Stimulated activated naive CD8-positive, alpha-beta T cell treated with anti-CD3 and anti-CD28 coated beads, Interleukin-15, Interleukin-2, amounts not matched to agents 100 ng/mL and 50 ng/mL, for 24 hours (primary cell): ENCODE measurements around the gene COL26A1.

Experiments used
- H3K27ac Mint-ChIP-seq: one replicate; pipeline ENCODE4 v1.8.0; 2021; ENCODE audit warnings: mild to moderate bottlenecking, mixed read lengths
- H3K27me3 Mint-ChIP-seq: one replicate; pipeline ENCODE4 v1.8.0; 2021; ENCODE audit warnings: mixed read lengths
- H3K36me3 Mint-ChIP-seq: one replicate; pipeline ENCODE4 v1.8.0; 2021; ENCODE audit warnings: low read depth, mixed read lengths
- H3K4me1 Mint-ChIP-seq: one replicate; pipeline ENCODE4 v1.8.0; 2021; ENCODE audit warnings: low read depth, mixed read lengths
- H3K4me3 Mint-ChIP-seq: one replicate; pipeline ENCODE4 v1.8.0; 2021; ENCODE audit warnings: mild to moderate bottlenecking, mixed read lengths
- H3K9me3 Mint-ChIP-seq: one replicate; pipeline ENCODE4 v1.8.0; 2021; ENCODE audit warnings: mixed read lengths

Gene COL26A1

GRCh38 chr7:101382937-101383336 is 20.3 kb downstream of the COL26A1 start:
- Mint-ChIP-seq H3K4me3 (no peak overlapping the region), H3K4me1 (peaks cover 11% of the 10 kb centered on the region), H3K36me3 (no peaks in the 10 kb centered on the region), H3K27ac (no peak overlapping the region), H3K27me3 (no peaks in the 10 kb centered on the region), H3K9me3 (no peaks in the 10 kb centered on the region)

- H3K9me3 Mint-ChIP-seq = no peaks in the 10 kb centered on the region
- no peaks in the 10 kb centered on the region for H3K27me3 Mint-ChIP-seq
Measured at GRCh38 chr7:101386177-101386557, 23.5 kb downstream of the COL26A1 start.

GRCh38 chr7:101386558-101387231 is 24.0 kb downstream of the COL26A1 start:
- no peaks in the 10 kb centered on the region for H3K27me3 Mint-ChIP-seq
- no peaks in the 10 kb centered on the region for H3K9me3 Mint-ChIP-seq
- no peaks in the 10 kb centered on the region for H3K36me3 Mint-ChIP-seq
- no peak overlapping the region for H3K27ac Mint-ChIP-seq
- H3K4me3 Mint-ChIP-seq = no peak overlapping the region
- H3K4me1 Mint-ChIP-seq = peaks cover 30% of the 10 kb centered on the region

More at GRCh38 chr7:101386177-101386557, 23.5 kb downstream of the COL26A1 start:
- Mint-ChIP-seq H3K4me1 (peaks cover 26% of the 10 kb centered on the region), H3K4me3 (no peak overlapping the region), H3K36me3 (no peaks in the 10 kb centered on the region), H3K27ac (no peak overlapping the region)

- Mint-ChIP-seq H3K9me3 (no peaks in the 10 kb centered on the region), H3K27me3 (no peaks in the 10 kb centered on the region), H3K36me3 (no peaks in the 10 kb centered on the region), H3K4me1 (peaks cover 34% of the 10 kb centered on the region), H3K4me3 (no peak overlapping the region), H3K27ac (peak overlapping the region; percentile 78)
Measured at GRCh38 chr7:101390901-101391301, 28.2 kb downstream of the COL26A1 start.

- Mint-ChIP-seq H3K4me3 (no peak overlapping the region), H3K9me3 (no peaks in the 10 kb centered on the region)
Measured at GRCh38 chr7:101391991-101392390, 29.3 kb downstream of the COL26A1 start.

GRCh38 chr7:101393865-101394264 is 31.2 kb downstream of the COL26A1 start:
- H3K27ac Mint-ChIP-seq = no peak overlapping the region
- peaks cover 21% of the 10 kb centered on the region for H3K4me1 Mint-ChIP-seq
- no peaks in the 10 kb centered on the region for H3K9me3 Mint-ChIP-seq
- no peaks in the 10 kb centered on the region for H3K36me3 Mint-ChIP-seq
- H3K4me3 Mint-ChIP-seq = no peak overlapping the region
- H3K27me3 Mint-ChIP-seq = no peaks in the 10 kb centered on the region

More at GRCh38 chr7:101391991-101392390, 29.3 kb downstream of the COL26A1 start:
- H3K4me1 Mint-ChIP-seq = peaks cover 28% of the 10 kb centered on the region
- H3K36me3 Mint-ChIP-seq = no peaks in the 10 kb centered on the region
- peak overlapping the region; percentile 19 for H3K27ac Mint-ChIP-seq
- H3K27me3 Mint-ChIP-seq = no peaks in the 10 kb centered on the region

GRCh38 chr7:101395376-101395775 is 32.7 kb downstream of the COL26A1 start:
- Mint-ChIP-seq H3K4me1 (peaks cover 16% of the 10 kb centered on the region), H3K27me3 (no peaks in the 10 kb centered on the region), H3K36me3 (no peaks in the 10 kb centered on the region)

GRCh38 chr7:101397243-101397642 is 34.6 kb downstream of the COL26A1 start:
- Mint-ChIP-seq H3K36me3 (no peaks in the 10 kb centered on the region), H3K4me1 (no peaks in the 10 kb centered on the region), H3K9me3 (no peaks in the 10 kb centered on the region), H3K4me3 (no peak overlapping the region), H3K27me3 (peaks cover 12% of the 10 kb centered on the region), H3K27ac (no peak overlapping the region)

More at GRCh38 chr7:101395376-101395775, 32.7 kb downstream of the COL26A1 start:
- Mint-ChIP-seq H3K27ac (no peak overlapping the region), H3K9me3 (no peaks in the 10 kb centered on the region), H3K4me3 (no peak overlapping the region)

GRCh38 chr7:101397770-101398324 is 35.2 kb downstream of the COL26A1 start:
- no peaks in the 10 kb centered on the region for H3K36me3 Mint-ChIP-seq
- no peaks in the 10 kb centered on the region for H3K4me1 Mint-ChIP-seq

GRCh38 chr7:101398396-101399289 is 36.0 kb downstream of the COL26A1 start:
- Mint-ChIP-seq H3K27me3 (peaks cover 12% of the 10 kb centered on the region), H3K4me3 (no peak overlapping the region), H3K9me3 (no peaks in the 10 kb centered on the region), H3K4me1 (no peaks in the 10 kb centered on the region), H3K36me3 (no peaks in the 10 kb centered on the region), H3K27ac (no peak overlapping the region)

More at GRCh38 chr7:101397770-101398324, 35.2 kb downstream of the COL26A1 start:
- peaks cover 12% of the 10 kb centered on the region for H3K27me3 Mint-ChIP-seq
- H3K27ac Mint-ChIP-seq = no peak overlapping the region
- H3K4me3 Mint-ChIP-seq = no peak overlapping the region
- H3K9me3 Mint-ChIP-seq = no peaks in the 10 kb centered on the region

- H3K9me3 Mint-ChIP-seq = no peaks in the 10 kb centered on the region
- H3K27me3 Mint-ChIP-seq = peaks cover 12% of the 10 kb centered on the region
- H3K36me3 Mint-ChIP-seq = no peaks in the 10 kb centered on the region
- no peak overlapping the region for H3K27ac Mint-ChIP-seq
- H3K4me3 Mint-ChIP-seq = no peak overlapping the region
- H3K4me1 Mint-ChIP-seq = no peaks in the 10 kb centered on the region
Measured at GRCh38 chr7:101399759-101400158, 37.1 kb downstream of the COL26A1 start.

GRCh38 chr7:101400751-101401150 is 38.1 kb downstream of the COL26A1 start:
- peaks cover 12% of the 10 kb centered on the region for H3K27me3 Mint-ChIP-seq
- no peak overlapping the region for H3K27ac Mint-ChIP-seq
- no peaks in the 10 kb centered on the region for H3K9me3 Mint-ChIP-seq
- H3K4me3 Mint-ChIP-seq = no peak overlapping the region
- no peaks in the 10 kb centered on the region for H3K36me3 Mint-ChIP-seq
- H3K4me1 Mint-ChIP-seq = no peaks in the 10 kb centered on the region

- Mint-ChIP-seq H3K4me1 (no peaks in the 10 kb centered on the region), H3K4me3 (no peak overlapping the region), H3K27me3 (peaks cover 12% of the 10 kb centered on the region), H3K27ac (no peak overlapping the region), H3K36me3 (no peaks in the 10 kb centered on the region), H3K9me3 (no peaks in the 10 kb centered on the region)
Measured at GRCh38 chr7:101401390-101402080, 38.9 kb downstream of the COL26A1 start.

- Mint-ChIP-seq H3K4me1 (no peaks in the 10 kb centered on the region), H3K27me3 (peaks cover 12% of the 10 kb centered on the region), H3K4me3 (no peak overlapping the region), H3K36me3 (no peaks in the 10 kb centered on the region), H3K27ac (no peak overlapping the region), H3K9me3 (no peaks in the 10 kb centered on the region)
Measured at GRCh38 chr7:101402081-101402779, 39.6 kb downstream of the COL26A1 start.
